HEK293T (cell line): Measurements from ENCODE around the gene KCNK6.

Experiments
- ARNT ChIP-seq: fragments of 450-650 bp; IDR thresholded peaks from 2 replicates; pipeline ENCODE4 v1.6.1; 2017; ENCODE audit warnings: mild to moderate bottlenecking
- BHLHE40 ChIP-seq: fragments of 450-650 bp; IDR thresholded peaks from 2 replicates; pipeline ENCODE4 v1.6.1; 2016; ENCODE audit warnings: mild to moderate bottlenecking, moderate library complexity, borderline replicate concordance
- ELF4 ChIP-seq: fragments of 450-650 bp; IDR thresholded peaks from 2 replicates; pipeline ENCODE4 v1.6.1; 2017; ENCODE audit warnings: antibody characterized with exemption
- FOXA1 ChIP-seq: fragments of 450-650 bp; IDR thresholded peaks from 2 replicates; pipeline ENCODE4 v1.6.1; 2016; ENCODE audit warnings: mild to moderate bottlenecking
- L3MBTL2 ChIP-seq: fragments of 450-650 bp; conservative IDR thresholded peaks from 2 replicates; pipeline ENCODE4 v1.6.1; 2016; ENCODE audit warnings: mild to moderate bottlenecking

- TF ChIP-seq L3MBTL2 (no peak), FOXA1 (no peak), ELF4 (no peak), ARNT (no peak), BHLHE40 (no peak)
These were observed 10.0 kb downstream of the KCNK6 start for GRCh38 chr19:38329651-38330050.
